SU-DHL-6 (cell line): ENCODE measurements around the gene CCAR1.

ENCODE experiments used
- H2AFZ ChIP-seq: fragments of 200-600 bp; sonication (generic); 2 replicates; pipeline ENCODE4 v1.6.1; 2014; ENCODE audit warnings: low read depth, mild to moderate bottlenecking, moderate library complexity, mixed read lengths, antibody characterized with exemption, low read length; ENCODE audit not compliant: severe bottlenecking
- H3F3A ChIP-seq: fragments of 200-600 bp; shearing (Covaris generic); 2 replicates; pipeline ENCODE4 v1.6.0; 2016; ENCODE audit warnings: antibody characterized with exemption, mild to moderate bottlenecking; ENCODE audit not compliant: insufficient read depth
- H3K27ac ChIP-seq: fragments of 200-600 bp; sonication (generic); 2 replicates; pipeline ENCODE4 v1.5.1; 2016; ENCODE audit warnings: low read depth, mild to moderate bottlenecking, low read length, moderate library complexity, mixed read lengths
- H3K27me3 ChIP-seq: fragments of 200-600 bp; sonication (generic), shearing (Covaris generic); 2 replicates; pipeline ENCODE4 v1.6.0; 2014; ENCODE audit warnings: mild to moderate bottlenecking, low read length
- H3K36me3 ChIP-seq: fragments of 200-600 bp; sonication (generic); 2 replicates; pipeline ENCODE4 v1.6.1; 2014; ENCODE audit warnings: mild to moderate bottlenecking, low read length, mixed read lengths
- H3K4me2 ChIP-seq: fragments of 300-600, 200-600 bp; shearing (Covaris generic), sonication (generic); 2 replicates; pipeline ENCODE4 v1.6.0; 2014; ENCODE audit warnings: low read length, low read depth, mild to moderate bottlenecking; ENCODE audit not compliant: poor library complexity, severe bottlenecking
- H3K4me3 ChIP-seq: fragments of 200-600 bp; sonication (generic); 2 replicates; pipeline ENCODE4 v1.5.1; 2014; ENCODE audit warnings: antibody characterized with exemption, low read length, mild to moderate bottlenecking, mixed read lengths; ENCODE audit not compliant: insufficient read depth, poor library complexity, severe bottlenecking
- H3K79me2 ChIP-seq: fragments of 200-600 bp; sonication (generic); 2 replicates; pipeline ENCODE4 v1.6.1; 2014; ENCODE audit warnings: mild to moderate bottlenecking, low read length, moderate library complexity; ENCODE audit not compliant: insufficient read depth
- H3K9ac ChIP-seq: fragments of 200-600 bp; sonication (generic); 2 replicates; pipeline ENCODE4 v1.7.0; 2014; ENCODE audit warnings: mild to moderate bottlenecking, low read length
- H3K9me2 ChIP-seq: fragments of 200-600 bp; sonication (generic); replicated peaks from 2 replicates; pipeline ENCODE4 v1.6.1; 2014; ENCODE audit warnings: low read length; ENCODE audit not compliant: insufficient read depth
- H3K9me3 ChIP-seq: fragments of 200-600 bp; sonication (generic); 2 replicates; pipeline ENCODE4 v1.6.1; 2014; ENCODE audit warnings: low read length, mixed read lengths; ENCODE audit not compliant: insufficient read depth
- H4K20me1 ChIP-seq: fragments of 200-600 bp; sonication (generic); 2 replicates; pipeline ENCODE4 v1.6.1; 2014; ENCODE audit warnings: low read depth, mild to moderate bottlenecking, antibody characterized with exemption, low read length, moderate library complexity, mixed read lengths
- EZH2phosphoT487 ChIP-seq: fragments of 200-600 bp; sonication (generic), shearing (Covaris generic); conservative IDR thresholded peaks from 2 replicates; pipeline ENCODE4 v1.6.1; 2018; ENCODE audit warnings: mild to moderate bottlenecking, antibody characterized with exemption, low read length, moderate library complexity, mixed read lengths
- TF ChIP-seq, protein P1 (sequence below): fragments of 200-600 bp; sonication (generic); IDR thresholded peaks from one replicate; pipeline ENCODE4 v1.5.1; 2017; ENCODE audit warnings: antibody characterized with exemption, mild to moderate bottlenecking, low read length, moderate library complexity; ENCODE audit not compliant: insufficient read depth, poor library complexity, severe bottlenecking

The CCAR1 gene

DNA sequence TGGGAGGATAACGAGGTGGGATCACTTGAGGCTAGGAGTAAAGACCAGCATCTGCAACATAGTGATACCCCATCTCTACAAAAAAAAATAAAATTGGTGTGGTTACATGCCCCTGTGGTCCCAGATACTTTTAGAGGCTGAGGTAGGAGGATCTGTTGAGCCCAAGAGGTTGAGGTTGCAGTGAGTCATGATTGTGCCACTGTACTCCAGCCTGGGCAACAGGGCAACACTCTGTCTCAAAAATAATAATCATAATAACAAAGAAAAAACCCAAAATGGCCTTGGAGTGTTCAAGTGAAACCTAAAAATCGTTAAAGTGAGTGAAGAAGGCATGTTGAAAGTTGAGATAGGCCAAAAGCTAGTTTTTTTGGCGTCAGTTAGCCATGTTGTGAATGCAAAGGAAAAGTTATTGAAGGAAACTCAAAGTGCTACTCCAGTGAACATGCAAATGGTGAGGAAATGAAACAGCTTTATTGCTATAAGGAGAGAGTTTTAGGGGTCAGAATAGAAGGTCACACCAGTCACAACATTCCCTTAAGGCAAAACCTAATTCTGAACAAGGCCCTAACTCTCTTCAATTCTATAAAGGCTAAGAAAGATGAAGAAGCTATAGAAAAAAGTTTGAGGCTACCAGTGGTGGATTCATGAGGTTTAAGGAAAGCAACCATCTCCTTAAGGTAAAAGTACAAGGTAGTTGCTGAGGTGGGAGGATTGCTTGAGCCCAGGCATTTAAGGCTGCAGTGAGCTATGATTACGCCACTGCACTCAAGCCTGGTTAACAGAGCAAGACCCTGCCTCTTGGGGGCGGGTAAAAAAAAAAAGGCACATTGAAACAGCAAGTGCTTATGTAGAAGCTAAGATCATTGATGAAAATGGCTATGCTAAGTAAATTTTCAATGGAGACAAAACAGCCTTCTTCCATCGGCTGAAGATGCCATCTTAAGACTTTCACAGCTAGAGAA, 60.9 kb downstream of the CCAR1 start:
- Histone ChIP-seq H3K4me3 (no peak overlapping the region), H3K36me3 (peaks cover 29% of the 10 kb centered on the region), H4K20me1 (no peaks in the 10 kb centered on the region), H3K27me3 (no peaks in the 10 kb centered on the region), H3K27ac (no peak overlapping the region), H3K4me2 (no peak overlapping the region), H3F3A (no peaks in the 10 kb centered on the region), H3K9me3 (no peaks in the 10 kb centered on the region), H2AFZ (no peak overlapping the region), H3K9ac (no peak overlapping the region), H3K79me2 (no peaks in the 10 kb centered on the region), H3K9me2 (no peaks in the 10 kb centered on the region)
- TF ChIP-seq, protein P1, sequence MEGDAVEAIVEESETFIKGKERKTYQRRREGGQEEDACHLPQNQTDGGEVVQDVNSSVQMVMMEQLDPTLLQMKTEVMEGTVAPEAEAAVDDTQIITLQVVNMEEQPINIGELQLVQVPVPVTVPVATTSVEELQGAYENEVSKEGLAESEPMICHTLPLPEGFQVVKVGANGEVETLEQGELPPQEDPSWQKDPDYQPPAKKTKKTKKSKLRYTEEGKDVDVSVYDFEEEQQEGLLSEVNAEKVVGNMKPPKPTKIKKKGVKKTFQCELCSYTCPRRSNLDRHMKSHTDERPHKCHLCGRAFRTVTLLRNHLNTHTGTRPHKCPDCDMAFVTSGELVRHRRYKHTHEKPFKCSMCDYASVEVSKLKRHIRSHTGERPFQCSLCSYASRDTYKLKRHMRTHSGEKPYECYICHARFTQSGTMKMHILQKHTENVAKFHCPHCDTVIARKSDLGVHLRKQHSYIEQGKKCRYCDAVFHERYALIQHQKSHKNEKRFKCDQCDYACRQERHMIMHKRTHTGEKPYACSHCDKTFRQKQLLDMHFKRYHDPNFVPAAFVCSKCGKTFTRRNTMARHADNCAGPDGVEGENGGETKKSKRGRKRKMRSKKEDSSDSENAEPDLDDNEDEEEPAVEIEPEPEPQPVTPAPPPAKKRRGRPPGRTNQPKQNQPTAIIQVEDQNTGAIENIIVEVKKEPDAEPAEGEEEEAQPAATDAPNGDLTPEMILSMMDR = no peak
- no peak for TF ChIP-seq EZH2phosphoT487

DNA sequence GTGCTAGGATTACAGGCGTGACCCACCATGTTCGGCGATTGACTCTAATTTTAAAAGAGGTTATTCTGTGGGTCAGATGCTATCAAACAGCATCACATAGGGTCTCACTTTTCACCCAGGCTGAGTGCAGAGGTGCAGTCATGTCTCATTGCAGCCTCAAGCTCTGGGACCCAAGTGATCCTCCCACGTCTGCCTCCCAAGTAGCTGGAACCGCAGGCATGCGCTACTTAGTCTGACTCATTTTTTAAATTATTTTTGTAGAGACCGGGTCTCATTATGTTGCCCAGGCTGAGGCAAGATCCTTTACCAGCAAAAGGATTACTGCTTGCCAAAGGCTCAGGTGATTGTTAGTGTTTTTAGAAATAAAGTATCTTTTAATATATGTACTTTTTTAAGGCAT, 63.4 kb downstream of the CCAR1 start:
- Histone ChIP-seq H3K36me3 (peaks cover 33% of the 10 kb centered on the region), H3K27ac (no peak overlapping the region), H3K9me2 (no peaks in the 10 kb centered on the region), H3K79me2 (no peaks in the 10 kb centered on the region), H2AFZ (no peak overlapping the region), H3K9ac (no peak overlapping the region), H3K9me3 (no peaks in the 10 kb centered on the region), H3K4me3 (no peak overlapping the region), H3K27me3 (no peaks in the 10 kb centered on the region), H3F3A (no peaks in the 10 kb centered on the region; the same call in 1 of the 2 replicates), H3K4me2 (no peak overlapping the region), H4K20me1 (no peaks in the 10 kb centered on the region)
- TF ChIP-seq, protein P1 = no peak
- no peak for TF ChIP-seq EZH2phosphoT487

DNA sequence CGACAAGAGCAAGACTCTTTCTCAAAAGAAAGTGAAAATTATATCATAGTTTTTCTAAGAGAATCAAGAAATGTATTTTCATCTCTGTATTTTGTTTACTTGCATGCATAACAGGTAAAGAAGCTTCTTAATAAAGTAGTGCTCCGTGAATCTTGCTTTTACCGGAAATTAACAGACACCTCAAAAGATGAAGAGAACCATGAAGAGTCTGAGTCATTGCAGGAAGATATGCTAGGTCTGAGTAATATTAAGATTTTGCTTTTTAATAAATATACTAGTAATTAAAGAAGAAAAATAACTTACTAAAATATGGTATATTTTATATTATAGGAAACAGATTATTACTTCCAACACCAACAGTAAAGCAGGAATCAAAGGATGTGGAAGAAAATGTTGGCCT, 66.8 kb downstream of the CCAR1 start:
- H3K27me3 ChIP-seq = no peaks in the 10 kb centered on the region
- no peak overlapping the region for H3K27ac ChIP-seq
- TF ChIP-seq, protein P1 = no peak
- TF ChIP-seq EZH2phosphoT487 = no peak

More for the DNA sequence above, 66.8 kb downstream of the CCAR1 start:
- no peaks in the 10 kb centered on the region for H4K20me1 ChIP-seq
- no peaks in the 10 kb centered on the region for H3K9me3 ChIP-seq
- H3K9me2 ChIP-seq = no peaks in the 10 kb centered on the region
- H3K4me2 ChIP-seq = no peak overlapping the region
- H3K36me3 ChIP-seq = peaks cover 41% of the 10 kb centered on the region
- H3F3A ChIP-seq = peaks cover 7% of the 10 kb centered on the region; the same call in 1 of the 2 replicates
- H3K9ac ChIP-seq = no peak overlapping the region
- H3K4me3 ChIP-seq = no peak overlapping the region
- H2AFZ ChIP-seq = no peak overlapping the region
- H3K79me2 ChIP-seq = no peaks in the 10 kb centered on the region
